LNCAP (cell line): ENCODE data around the gene ASIP.

ENCODE experiments used
- CTCF ChIP-seq: fragments of 450-650 bp; IDR thresholded peaks from 2 replicates; pipeline ENCODE4 v1.5.1; 2017; ENCODE audit warnings: mild to moderate bottlenecking

ASIP gene

GRCh38 chr20:34264141-34264540 is 22.9 kb downstream of the ASIP start:
- no peak for TF ChIP-seq CTCF

- TF ChIP-seq CTCF, result no peak
These were observed 26.9 kb downstream of the ASIP start for GRCh38 chr20:34268145-34268544.

- TF ChIP-seq CTCF, result no peak
These were observed 27.8 kb downstream of the ASIP start for GRCh38 chr20:34268851-34269636.

GRCh38 chr20:34269996-34270627 is 28.9 kb downstream of the ASIP start:
- no peak for TF ChIP-seq CTCF

- TF ChIP-seq CTCF, result no peak
These were observed 30.7 kb downstream of the ASIP start for GRCh38 chr20:34271956-34272355.

- no peak for TF ChIP-seq CTCF
These were observed 33.5 kb downstream of the ASIP start for GRCh38 chr20:34274694-34275093.

GRCh38 chr20:34281177-34281576 is 40.0 kb downstream of the ASIP start:
- TF ChIP-seq CTCF, result no peak
